C4-2B (cell line): ENCODE data around the gene ARNT2.

ENCODE experiments used
- H3K27ac ChIP-seq: fragments of 450-650 bp; 2 replicates; pipeline ENCODE4 v1.5.1; 2017
- CTCF ChIP-seq: fragments of 450-650 bp; conservative IDR thresholded peaks from 2 replicates; pipeline ENCODE4 v1.5.1; 2017; ENCODE audit warnings: mild to moderate bottlenecking
- ZFX ChIP-seq: fragments of 450-650 bp; IDR thresholded peaks from 2 replicates; pipeline ENCODE4 v1.6.1; 2017

ARNT2 gene

GRCh38 chr15:80487839-80488390, 83.7 kb downstream of the ARNT2 start:
- TF ChIP-seq ZFX (no peak), CTCF (no peak)
- H3K27ac ChIP-seq, result no peak overlapping the region

GRCh38 chr15:80489030-80489594, 84.9 kb downstream of the ARNT2 start:
- no peak for TF ChIP-seq CTCF
- no peak for TF ChIP-seq ZFX
- no peak overlapping the region for H3K27ac ChIP-seq

- no peak overlapping the region for H3K27ac ChIP-seq
- TF ChIP-seq CTCF (no peak), ZFX (no peak)
Observed at GRCh38 chr15:80490431-80490990, 86.3 kb downstream of the ARNT2 start.

GRCh38 chr15:80491163-80491847, 87.1 kb downstream of the ARNT2 start:
- no peak overlapping the region for H3K27ac ChIP-seq
- no peak for TF ChIP-seq ZFX
- no peak for TF ChIP-seq CTCF

- no peak overlapping the region for H3K27ac ChIP-seq
- TF ChIP-seq CTCF (no peak), ZFX (no peak)
Observed at GRCh38 chr15:80492409-80492808, 88.2 kb downstream of the ARNT2 start.

- no peak for TF ChIP-seq CTCF
- TF ChIP-seq ZFX, result no peak
- no peak overlapping the region for H3K27ac ChIP-seq
Observed at GRCh38 chr15:80492874-80493273, 88.7 kb downstream of the ARNT2 start.

- TF ChIP-seq CTCF, result no peak
- no peak for TF ChIP-seq ZFX
- H3K27ac ChIP-seq, result no peak overlapping the region
Observed at GRCh38 chr15:80494351-80494751, 90.2 kb downstream of the ARNT2 start.
